RPMI8226 (cell line): ENCODE measurements around the gene TBK1.

Experiments
- DNase-seq: peaks from one replicate; pipeline ENCODE4 v3.0.0-alpha.2; 2015

The TBK1 gene

GRCh38 chr12:64550755-64551154 is 98.8 kb downstream of the TBK1 start:
- no peak for DNase-seq

- no peak for DNase-seq
These were observed 99.8 kb downstream of the TBK1 start for GRCh38 chr12:64551676-64552075.
